Activated T-cell treated with anti-CD3 and anti-CD28 coated beads for 48 hours (primary cell): ENCODE measurements around the gene GRAP.
"Not testable (repeated sequence)": the region's sequence is repeated elsewhere in the genome, so short reads cannot be mapped to it uniquely, and the experiment has no call there.

Experiments used
- DNase-seq: peaks from one replicate; pipeline ENCODE4 v3.0.0-alpha.2; 2020; ENCODE audit warnings: low read depth

The GRAP gene

GRCh38 chr17:19046782-19047375 is at the start of gene GRAP:
TSS of gene GRAP (minus strand) at chr17:19046957. CDS start at chr17:19046926, 31 bp downstream.
- not testable (repeated sequence) for DNase-seq

- not testable (repeated sequence) for DNase-seq
Measured at GRCh38 chr17:19093684-19094438, 47.1 kb upstream of the GRAP start.

- not testable (repeated sequence) for DNase-seq
Measured at GRCh38 chr17:19092737-19093683, 46.3 kb upstream of the GRAP start.

GRCh38 chr17:19090058-19090772 is 43.5 kb upstream of the GRAP start:
- DNase-seq, result not testable (repeated sequence)

DNA sequence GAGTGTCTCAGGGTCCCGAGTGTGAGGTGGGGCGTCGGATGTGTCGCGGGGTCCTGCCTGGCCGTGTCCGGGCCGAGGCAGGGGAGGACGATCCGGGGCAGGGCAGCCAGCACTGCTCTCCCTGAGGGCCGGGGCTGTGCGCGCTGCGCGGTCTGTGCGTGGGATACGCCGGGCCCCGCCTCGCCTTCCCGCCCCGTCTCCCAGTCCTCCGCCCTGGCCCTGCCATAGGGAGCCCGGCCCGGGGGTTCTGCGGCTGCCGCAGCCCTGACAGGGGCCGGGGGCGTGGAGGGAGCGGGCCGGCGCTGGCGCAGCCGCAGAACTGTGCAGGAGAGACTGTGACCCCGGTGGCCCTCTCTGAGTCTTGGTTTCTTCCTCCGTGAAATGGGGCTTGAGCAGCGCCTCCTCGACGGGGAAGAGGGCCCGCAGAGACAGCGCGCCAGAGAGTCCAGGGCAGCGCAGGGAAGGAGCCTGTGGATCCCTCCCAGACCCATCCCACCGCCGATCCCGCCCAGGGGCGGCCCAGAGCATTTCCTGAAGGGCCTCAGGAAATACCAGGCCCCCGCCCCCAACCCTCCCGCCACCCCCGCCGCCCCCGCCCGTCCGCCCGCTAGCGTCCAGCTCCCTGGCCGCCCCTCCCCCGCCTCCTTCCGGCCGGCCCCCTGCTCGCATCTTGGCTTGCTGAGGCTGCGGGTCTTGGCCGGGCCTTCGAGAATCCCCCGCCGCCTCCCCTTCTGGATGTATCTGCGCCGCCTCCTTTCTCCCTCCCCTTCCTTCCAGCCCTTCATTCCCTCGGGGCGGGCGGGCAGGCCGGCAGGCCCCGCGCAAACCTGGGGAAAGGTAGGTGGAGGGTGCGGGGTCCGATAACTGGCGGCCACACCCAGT is 42.3 kb upstream of the GRAP start:
- DNase-seq, result not testable (repeated sequence)

DNA sequence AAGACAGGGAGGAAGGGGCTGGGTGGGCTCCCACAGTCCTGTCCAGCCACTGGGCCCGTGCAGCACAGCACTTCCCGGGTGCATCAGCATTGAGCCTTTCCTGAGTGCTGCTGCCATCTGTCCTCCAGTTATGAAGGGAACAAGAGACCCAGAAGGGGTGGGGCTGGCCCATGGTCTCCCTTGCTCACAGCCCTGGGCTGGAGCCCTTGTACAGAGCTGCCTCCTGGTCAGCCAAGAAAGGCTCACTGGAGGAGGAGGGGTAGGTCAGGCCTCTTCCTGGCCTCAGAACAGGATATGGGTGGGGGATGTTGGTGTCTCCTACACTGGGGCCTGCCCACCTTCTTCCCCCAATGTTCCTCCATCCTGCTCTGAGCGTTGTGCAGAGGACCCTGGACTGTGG is 30.6 kb upstream of the GRAP start:
- DNase-seq, result not testable (repeated sequence)

GRCh38 chr17:19076398-19077192 is 29.8 kb upstream of the GRAP start:
- peak; percentile 14 for DNase-seq

- DNase-seq, result not testable (repeated sequence)
Measured at GRCh38 chr17:19070318-19071168, 23.8 kb upstream of the GRAP start.

DNA sequence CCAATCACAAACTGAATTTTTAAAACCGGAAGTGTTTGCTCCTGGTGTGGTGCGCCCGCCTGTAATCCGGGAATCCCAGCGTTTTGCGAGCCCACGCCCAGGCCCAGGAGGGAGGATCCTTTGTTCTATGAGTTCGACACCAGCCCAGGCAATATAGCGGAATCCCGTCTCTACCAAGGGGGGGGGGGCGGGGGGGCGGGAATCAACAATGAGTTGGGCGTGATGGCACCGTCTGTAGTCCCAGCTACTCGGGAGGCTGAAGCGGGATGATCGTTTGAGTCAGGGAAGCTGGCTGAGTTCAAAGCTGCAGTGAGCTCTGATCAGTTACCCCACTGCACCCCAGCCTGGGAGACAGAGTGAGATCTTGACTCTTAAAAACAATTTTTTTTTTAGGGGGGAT is 17.6 kb upstream of the GRAP start:
- not testable (repeated sequence) for DNase-seq

- DNase-seq, result peak; percentile 76
Measured at GRCh38 chr17:19063326-19063956, 16.7 kb upstream of the GRAP start.

DNA sequence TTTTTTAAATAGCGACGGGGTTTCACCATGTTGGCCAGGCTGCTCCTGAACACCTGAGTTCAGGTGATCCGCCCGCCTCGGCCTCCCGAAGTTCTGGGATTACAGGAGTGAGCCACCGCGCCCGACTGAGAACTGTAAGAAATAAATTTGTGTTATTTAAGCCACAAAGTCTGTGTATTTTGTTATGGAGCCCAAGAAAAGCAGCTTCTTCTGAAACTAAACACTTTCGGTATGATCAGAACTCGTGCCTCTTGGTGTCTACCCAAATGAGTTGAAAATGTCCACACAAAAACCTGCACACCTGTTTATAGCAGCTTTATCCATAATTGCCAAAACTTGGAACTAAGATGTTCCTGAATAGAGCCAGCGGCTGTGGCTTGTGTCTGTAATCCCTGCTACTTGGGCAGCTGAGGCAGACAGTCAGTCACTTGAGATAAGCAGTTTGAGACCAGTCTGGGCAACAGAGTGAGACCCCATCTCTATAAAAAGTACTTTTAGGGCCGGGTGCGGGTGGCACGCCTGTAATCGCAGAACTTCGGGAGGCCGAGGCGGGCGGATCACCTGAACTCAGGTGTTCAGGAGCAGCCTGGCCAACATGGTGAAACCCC is 16.1 kb upstream of the GRAP start:
- not testable (repeated sequence) for DNase-seq

- DNase-seq, result not testable (repeated sequence)
Measured at GRCh38 chr17:19062009-19062717, 15.4 kb upstream of the GRAP start.

- not testable (repeated sequence) for DNase-seq
Measured at GRCh38 chr17:19055447-19055846, 8.7 kb upstream of the GRAP start.

GRCh38 chr17:19048826-19049225 is 2.1 kb upstream of the GRAP start:
- not testable (repeated sequence) for DNase-seq

DNA sequence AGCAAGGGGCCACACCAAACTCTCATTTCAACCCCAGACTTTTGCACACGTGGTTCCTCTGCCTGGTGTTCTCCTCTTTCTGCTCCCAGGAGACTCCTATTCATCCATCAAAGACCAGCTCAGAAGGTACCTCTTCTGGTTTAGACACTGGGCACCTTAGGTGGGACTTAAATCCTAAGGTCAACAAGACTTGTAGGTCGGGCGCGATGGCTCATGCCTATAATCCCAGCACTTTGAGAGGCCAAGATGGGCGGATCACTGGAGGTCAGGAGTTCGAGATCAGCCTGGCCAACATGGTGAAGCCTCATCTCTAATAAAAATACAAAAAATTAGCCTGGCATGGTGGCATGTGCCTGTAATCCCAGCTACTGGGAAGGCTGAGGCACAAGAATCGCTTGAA is 753 bp upstream of the GRAP start:
- not testable (repeated sequence) for DNase-seq

DNA sequence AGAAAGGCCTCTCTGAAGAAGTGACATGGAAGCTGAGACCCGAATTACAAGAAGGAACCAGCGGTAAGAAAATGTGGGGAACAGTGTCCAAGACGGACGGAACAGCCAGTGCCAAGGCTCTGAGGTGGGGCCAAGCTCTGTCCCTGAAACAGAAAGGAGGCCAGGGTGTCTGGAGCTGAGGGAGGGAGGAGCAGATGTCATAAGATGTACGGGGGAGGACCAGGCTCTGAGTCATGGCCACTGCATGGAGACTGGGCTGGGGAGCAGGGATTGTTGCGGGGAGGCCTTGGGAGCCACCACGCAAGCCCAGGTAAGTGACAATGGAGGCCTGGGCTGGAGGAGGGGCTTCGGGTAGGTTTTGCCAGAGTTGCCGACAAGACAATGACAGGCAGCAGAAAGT is 2.1 kb downstream of the GRAP start:
- DNase-seq, result not testable (repeated sequence)

- DNase-seq, result not testable (repeated sequence)
Measured at GRCh38 chr17:19043032-19043431, 3.7 kb downstream of the GRAP start.
